Retinal pigment epithelial cell (primary cell): ENCODE measurements around the gene IRX2.

Experiments used
- DNase-seq: peaks from one replicate; pipeline ENCODE4 v3.0.0-alpha.2; 2010; ENCODE audit warnings: low read depth
- H3K4me3 ChIP-seq: 2 replicates; pipeline ENCODE4 v1.5.1; 2011; ENCODE audit warnings: mild to moderate bottlenecking, low read length, control low read depth, moderate library complexity
- TF ChIP-seq, protein P1 (sequence below): conservative IDR thresholded peaks from 2 replicates; pipeline ENCODE4 v1.5.1; 2011; ENCODE audit warnings: low read depth, low read length, control low read depth, inconsistent platforms

Gene IRX2

DNA sequence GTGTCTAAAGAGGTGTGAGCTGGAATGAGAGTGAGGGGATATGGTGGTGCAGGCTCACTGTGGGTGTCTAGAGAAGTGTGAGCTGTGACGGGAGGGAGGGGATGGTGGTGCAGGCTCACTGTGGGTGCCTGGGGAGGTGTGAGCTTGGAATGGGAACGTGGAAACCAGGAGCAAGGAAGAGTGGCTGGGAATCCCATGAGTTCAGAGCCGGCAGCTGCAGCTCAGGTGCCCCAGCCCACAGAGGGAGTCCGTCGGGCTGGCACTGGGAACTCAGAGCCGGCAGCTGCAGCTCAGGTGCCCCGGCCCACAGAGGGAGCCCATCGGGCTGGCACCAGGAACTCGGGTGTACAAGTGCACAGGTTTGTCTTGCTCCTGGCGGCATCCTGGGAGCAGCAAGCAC lies 45.6 kb downstream of the IRX2 start:
- no peak for DNase-seq
- no peak overlapping the region for H3K4me3 ChIP-seq
- TF ChIP-seq, protein P1, sequence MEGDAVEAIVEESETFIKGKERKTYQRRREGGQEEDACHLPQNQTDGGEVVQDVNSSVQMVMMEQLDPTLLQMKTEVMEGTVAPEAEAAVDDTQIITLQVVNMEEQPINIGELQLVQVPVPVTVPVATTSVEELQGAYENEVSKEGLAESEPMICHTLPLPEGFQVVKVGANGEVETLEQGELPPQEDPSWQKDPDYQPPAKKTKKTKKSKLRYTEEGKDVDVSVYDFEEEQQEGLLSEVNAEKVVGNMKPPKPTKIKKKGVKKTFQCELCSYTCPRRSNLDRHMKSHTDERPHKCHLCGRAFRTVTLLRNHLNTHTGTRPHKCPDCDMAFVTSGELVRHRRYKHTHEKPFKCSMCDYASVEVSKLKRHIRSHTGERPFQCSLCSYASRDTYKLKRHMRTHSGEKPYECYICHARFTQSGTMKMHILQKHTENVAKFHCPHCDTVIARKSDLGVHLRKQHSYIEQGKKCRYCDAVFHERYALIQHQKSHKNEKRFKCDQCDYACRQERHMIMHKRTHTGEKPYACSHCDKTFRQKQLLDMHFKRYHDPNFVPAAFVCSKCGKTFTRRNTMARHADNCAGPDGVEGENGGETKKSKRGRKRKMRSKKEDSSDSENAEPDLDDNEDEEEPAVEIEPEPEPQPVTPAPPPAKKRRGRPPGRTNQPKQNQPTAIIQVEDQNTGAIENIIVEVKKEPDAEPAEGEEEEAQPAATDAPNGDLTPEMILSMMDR = no peak

DNA sequence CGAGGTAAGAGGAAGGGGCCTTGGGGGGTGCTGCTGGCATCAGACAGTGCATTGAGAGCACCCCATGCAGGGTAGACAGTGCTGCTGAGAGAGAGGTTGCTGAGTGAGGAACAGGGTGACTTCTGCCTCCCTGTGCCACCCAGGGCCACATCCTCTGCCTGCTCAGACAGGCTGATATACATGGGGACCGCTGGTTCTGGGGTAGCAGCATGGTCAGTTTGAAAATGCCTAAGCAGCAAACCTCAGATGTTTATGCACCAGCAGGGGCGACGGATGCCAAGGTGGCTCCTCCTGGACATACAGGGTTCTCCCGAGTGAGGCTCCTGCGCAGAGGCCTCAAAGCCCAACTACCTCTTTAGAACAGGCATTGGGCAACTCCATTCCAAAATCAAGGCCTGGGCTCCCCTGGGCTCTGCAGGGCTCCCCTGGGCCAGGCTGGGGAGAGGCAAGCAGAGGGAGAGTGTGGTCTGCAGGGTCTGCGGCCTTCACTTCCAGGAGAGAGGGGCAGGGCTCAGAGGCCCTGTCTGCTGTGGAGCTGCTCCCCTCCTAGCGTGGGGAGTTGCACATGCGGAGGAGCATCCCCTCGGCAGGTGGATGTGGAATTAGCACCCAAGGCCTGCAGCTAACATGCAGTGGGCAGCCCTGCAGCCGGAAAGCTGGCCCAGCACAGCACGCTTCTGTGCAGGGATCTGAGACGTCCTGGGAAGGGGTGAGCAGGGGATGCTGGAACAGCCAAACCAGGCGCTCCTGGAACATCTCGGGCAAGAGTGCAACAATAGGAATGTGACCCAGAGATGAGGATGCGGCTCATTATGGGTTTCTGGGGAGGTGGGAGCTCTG lies 46.5 kb downstream of the IRX2 start:
- TF ChIP-seq, protein P1 = no peak
- H3K4me3 ChIP-seq = no peak overlapping the region

DNA sequence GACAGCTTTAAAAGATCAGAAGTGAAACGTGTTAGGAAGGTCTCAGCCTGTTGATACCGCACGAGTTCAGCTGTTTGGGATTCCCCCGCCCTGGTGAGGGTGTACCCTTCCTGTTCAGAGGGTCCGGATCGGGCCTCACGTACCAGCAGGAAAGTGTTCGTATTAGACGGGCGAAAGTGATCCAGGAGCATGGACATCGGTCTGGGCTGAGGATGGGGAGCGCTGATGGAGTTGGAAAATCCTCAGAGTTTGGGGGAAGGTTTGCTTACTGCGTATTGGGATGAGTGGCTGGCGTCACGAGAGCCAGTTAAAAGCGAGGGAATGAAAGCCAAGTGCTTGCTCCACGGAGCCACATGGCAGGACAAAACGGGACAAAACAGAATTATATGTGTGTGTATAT lies 47.4 kb downstream of the IRX2 start:
- TF ChIP-seq, protein P1 = no peak
- DNase-seq = no peak
- H3K4me3 ChIP-seq = no peak overlapping the region

More for the DNA sequence above, 46.5 kb downstream of the IRX2 start:
- no peak for DNase-seq

DNA sequence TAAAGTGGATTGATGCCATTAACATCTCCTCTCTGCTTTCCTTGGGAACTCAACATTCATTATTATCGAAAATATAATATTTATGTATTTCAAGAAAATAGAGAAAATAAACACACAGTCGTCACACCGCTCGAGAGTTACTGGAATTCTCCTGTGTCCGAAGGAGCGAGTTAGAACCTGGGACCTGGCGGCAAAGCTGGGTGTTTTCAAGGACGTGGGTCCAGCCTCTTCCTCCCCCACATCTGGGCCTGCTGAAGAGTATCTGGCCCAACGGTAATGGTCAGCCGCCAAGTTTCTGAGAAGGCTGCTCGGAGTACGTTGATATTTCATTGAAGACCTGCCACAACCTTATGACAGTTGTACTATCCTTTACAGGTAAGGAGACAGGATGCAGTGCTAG lies 47.9 kb downstream of the IRX2 start:
- no peak for DNase-seq
- no peak overlapping the region for H3K4me3 ChIP-seq
- TF ChIP-seq, protein P1 = no peak

DNA sequence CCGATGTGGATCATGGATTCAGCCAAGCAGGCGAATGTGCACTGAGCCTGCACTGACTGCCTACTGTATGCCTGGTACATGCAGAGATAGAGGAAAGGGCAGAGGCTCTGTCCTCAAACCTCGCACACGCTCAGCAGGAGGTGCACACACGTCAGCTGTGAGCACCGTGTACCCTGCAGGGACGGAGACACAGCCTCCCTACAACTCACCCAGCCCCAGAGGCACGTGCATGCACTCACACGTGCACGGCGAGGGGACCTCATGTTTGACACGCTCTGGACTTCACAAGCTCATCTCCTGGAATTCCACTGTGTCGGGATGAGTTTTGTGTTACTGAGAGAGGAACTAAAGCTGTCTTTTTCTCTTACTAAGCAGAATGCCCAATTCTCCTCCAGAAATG lies 48.4 kb downstream of the IRX2 start:
- no peak overlapping the region for H3K4me3 ChIP-seq
- DNase-seq = no peak
- TF ChIP-seq, protein P1 = no peak

DNA sequence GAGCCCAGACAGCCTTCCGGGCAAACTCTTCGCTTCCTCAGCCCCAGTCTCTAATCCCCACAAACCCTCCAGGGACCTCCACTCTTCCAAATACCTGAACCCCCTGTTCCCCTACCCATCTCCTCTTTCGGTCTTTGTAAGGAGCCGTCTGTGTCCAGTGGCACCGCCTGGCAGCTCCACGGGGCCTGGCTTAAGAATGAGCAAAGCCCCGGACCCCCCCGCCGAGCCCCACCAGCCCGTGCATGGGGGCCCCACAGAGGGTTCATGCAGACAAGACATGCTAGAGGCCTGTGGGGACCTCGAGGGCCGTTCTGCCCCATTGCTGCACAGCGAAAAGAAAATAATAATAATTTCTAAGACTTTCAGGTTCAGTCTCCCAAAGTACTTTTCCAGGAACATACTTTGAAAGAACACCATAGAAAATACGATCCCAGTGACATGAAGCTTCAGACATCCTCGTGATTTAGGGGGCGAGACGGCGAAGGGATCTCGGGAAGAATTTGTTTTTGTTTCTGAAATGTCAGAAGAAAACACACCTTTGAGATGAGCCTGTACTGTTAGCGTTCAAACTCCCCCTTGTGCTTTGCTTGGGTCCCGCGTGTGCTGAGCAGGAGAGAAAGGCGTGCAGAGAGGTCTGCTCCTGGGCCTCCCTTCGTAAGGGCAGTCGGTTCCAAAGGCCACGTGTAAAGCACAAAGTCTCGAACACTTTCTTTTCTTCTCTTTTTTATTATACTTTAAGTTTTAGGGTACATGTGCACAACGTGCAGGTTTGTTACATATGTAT lies 49.2 kb downstream of the IRX2 start:
- no peak overlapping the region for H3K4me3 ChIP-seq
- TF ChIP-seq, protein P1 = no peak
- no peak for DNase-seq
